ENCODE data around the gene LRRC46.

LRRC46 gene

DNA sequence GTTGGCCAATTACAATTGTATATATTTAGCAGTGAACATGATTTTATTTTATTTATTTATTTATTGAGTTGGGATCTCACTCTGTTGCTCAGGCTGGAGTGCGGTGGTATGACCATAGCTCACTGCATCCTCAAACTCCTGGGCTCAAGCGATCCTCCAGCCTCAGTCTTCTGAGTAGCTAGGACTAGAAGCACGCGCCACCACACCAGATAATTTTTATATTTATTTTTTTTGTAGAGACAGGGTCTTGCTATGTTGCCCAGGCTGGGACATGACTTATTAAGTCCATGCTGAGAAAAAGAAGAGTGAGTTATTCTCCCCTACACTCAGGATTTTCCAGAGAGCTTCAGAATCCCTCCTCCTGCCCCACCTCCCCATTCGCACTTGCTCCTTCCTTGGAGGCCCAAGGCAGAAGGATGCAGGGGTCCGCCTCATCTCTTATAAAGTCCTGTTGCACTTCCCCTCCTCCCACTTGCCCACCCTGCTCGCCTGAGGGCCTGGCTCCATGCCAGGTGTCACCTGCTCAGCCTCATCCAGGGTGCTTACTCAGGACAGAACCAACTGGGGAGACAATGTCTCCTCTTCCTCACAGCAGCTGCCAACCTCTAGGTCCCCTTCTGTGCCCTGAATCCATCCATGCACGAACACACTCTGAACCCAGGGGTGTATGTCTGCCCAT is 48.4 kb downstream of the LRRC46 start:
- no peak for DNase-seq

DNA sequence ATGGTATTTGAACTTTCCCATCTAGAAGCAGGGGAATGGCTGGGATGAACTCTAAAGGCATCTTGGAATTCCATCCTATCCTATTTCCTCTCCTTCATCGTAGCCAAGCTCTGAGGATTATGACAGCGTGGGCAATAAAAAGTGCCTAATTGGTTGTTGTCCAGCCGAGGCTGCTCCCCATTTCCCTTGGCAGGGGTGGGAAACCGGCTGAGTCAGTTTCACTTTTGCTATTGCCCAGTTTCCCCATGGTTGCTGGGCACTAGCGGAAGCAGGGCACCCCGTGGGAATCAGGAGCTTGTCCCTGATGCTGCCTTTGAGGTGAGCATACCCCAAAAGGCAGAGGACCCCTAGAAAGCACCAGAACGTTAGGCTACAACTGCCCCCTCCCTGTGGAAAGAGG is 50.8 kb downstream of the LRRC46 start:
- no peak for DNase-seq

- DNase-seq, result no peak
These were observed 51.5 kb downstream of the LRRC46 start for GRCh38 chr17:47882695-47883588.

DNA sequence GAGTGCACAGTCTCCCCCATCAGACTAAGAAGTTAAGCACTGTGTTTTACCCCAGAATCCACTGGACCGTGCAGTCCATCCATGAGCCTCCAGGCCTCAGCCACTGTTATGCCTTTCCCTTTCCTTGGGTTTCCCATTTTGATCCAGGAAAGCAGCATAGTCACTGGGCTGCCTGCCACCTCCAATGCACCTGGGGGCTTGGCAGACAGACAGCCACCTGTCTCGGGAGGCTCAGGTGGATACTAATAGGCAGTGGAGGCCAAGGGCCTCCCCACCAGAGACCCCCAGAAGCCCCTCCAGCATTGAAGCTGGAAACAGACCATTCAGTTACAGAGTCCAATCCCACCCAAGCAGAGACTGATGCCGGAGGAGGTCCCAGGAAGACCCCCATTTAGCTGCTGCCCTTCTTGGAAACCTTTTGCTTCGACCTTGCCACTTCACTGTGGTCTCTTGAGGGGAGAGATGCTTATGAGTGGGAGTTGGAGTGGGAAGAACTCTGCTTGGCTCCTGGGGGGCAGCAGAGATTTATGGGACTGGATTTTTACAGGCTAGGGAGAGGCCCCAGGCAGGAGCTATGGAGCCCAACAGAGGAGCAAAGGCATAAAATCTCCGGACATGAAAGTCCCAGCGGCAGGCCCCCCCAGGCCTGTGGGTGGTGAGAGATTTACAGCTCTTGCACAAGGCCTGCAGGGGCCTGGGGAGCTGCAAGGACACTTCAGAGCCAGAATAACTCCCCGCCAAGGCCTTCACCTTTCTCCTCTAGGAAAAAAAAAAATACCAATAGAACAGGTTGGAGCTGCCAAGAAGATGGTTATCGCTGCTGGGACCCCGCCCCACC is 52.3 kb downstream of the LRRC46 start:
- no peak for DNase-seq

DNA sequence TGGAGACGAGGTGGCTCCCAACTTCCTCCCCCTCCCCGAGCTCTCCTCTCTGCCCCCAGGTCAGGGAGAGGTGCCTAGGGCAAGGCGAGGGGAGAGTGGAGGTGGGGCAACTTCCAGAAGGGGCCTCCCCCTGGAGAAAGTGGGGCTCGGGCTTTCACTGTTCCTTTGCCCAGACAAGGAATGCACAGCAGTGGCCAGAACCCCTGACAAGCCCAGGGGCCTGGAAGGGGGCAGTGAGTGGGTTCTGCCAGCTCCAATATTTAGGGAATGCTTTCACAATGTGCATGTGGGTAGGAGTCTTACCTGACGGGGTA is 52.9 kb downstream of the LRRC46 start:
- no peak for DNase-seq

DNA sequence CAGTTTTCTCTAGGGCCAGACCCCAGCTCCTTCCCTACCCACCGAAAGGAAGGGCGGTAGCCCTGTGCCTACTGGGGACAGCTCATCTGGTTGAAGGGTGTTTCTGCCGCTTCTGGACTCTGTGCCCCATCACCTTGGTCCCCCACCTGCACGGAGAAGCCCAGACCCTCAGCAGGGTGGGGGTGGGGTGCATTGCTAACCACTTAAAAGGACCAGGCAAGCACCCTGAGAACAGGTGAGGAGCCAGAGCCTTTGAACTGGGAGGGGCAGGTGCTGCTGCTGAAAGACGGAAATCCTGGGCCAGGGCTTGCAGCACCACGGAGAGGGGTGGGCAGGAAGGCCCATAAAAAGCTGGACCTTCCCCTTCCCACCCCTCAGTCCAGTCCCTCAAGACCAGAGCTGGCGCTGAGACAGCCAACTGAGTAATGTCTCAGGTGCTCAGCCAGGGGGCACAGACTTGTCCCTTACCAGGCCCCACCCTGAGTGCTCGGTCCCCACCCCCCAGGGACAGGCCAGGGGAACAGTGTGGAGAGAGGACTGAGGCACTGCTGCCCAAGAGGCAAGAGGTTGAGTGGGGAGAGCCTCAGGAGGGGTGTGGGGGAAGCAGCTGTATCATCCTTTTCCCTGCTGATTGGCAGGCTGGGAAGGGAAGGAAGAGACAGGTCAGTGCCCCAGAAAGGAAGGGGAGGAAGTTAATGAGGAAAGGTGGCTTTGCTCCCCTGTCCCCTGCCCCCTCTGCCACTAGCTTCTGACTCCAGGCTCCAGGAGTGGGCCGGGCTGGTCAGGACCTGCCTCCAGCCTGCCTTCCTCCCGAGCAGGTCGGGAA is 53.6 kb downstream of the LRRC46 start:
- DNase-seq, result no peak
